Measurements from ENCODE around the gene TSN.

The TSN gene

DNA sequence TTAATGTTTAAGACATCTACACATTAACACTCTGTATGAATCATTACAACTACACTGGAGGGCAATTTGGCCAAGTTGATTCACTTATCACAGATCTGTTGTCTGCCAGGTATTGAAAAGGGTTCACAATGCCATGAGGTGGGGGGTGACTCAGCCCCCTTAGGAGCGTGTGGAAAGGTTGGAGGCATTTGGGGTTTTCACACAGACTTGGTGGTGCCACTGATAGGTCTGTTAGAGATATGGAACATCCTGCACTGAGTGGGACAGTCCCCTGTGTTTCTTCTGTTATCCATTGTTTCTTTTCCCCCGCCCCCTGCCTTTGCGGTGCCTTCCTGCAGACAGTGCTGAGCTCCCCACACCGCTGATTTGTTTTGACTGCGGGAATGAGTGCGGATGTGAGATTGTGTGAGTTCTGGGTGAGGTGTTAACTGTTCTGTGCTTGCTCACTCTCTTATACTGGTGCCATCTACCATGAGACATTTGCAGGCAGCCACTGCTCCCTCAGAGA is 9.3 kb upstream of the TSN start:
- DNase-seq (ENCODE audit: low read depth) = no peak

DNA sequence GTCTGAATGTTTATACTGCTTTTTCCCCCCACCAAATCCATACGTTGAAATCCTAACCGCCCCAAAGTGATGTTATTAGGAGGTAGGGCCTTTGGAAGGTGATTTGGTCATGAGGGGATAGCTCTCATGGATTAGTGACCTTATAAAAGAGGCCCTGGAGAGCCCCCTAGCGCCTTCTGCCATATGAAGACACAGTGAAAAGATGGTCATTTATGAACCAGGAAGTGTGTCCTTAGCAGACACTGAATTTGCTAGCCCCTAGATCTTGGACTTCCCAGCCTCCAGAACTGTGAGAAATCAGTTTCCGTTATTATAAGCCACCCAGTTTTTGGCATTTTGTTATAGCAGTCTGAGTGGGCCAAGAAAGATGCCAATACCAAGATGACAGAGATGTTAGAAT is 7.2 kb upstream of the TSN start:
- DNase-seq (ENCODE audit: low read depth) = no peak

GRCh38 chr2:121754851-121755236 is 607 bp upstream of the TSN start:
- no peak for DNase-seq (ENCODE audit: low read depth)

- no peak for DNase-seq (ENCODE audit: low read depth)
Observed at GRCh38 chr2:121764681-121765228, 9.3 kb downstream of the TSN start.

DNA sequence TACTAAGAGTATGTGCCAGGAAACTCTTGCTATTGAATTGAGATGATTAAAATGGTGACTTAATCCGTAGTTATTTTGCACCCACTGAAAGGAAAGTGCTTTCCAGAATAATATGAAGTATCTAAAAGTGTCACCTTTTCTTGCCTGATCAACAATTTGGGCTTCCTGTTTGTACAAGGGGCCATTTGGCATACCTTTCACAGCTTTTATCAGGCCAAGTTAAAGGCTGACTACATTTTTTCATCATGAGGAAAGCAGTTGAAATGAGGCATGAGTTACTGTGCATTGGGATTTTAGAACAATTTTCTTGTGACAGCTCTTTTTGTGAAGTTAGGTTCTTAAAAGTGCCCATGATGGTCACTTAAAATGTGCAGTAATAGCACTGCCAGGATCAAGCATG is 11.2 kb downstream of the TSN start:
- DNase-seq (ENCODE audit: low read depth) = no peak

DNA sequence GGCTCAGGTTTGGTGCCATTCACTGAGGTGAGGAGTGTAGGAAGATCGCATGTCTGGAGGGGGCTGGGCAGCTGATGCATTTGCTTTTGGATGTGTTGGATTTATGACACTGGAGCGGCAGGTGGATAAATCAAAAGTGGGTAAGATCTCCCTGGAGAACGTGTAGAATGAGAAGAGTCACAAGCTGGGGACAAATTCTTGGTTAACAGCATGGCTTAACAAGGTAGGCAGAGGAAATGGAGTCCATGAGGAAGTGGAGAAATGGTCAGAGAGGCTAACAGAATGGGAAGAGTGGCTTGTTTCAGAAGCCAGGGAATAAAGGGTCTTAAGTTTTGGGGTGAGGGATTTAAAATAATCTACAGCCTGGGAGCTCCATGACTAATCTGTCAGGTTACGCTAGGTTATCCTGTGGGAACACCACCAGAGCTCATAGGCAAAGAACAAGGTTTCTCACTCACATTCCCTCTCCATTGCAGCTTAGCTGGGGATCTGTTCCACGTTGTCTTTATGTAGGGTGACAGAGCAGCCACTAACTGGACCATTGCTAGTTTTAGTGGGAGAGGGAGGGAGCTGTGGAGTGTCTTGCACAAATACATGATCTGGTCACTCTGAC is 12.8 kb downstream of the TSN start:
- DNase-seq (ENCODE audit: low read depth) = no peak

GRCh38 chr2:121771976-121772742 is 16.7 kb downstream of the TSN start:
- DNase-seq (ENCODE audit: low read depth) = no peak

DNA sequence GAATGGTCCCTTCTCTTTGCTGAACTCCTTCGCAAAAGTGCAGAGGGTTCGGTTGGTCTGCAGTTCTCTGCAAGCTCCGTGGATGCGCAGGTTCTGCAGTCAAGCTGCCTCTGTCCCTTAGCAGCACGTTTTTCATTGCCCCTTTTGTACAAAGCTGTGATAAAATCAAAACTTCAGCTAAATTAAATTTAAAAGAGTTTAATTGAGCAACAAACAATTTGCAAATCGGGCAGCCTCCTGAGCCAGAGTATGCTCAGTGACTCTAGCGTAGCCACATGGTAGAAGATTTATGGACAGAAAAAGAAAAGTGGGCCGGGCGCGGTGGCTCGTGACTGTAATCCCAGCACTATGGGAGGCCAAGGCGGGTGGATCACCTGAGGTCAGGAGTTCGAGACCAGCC is 18.8 kb downstream of the TSN start:
- DNase-seq (ENCODE audit: low read depth) = no peak

- DNase-seq (ENCODE audit: low read depth) = no peak
Observed at GRCh38 chr2:121776361-121776760, 20.9 kb downstream of the TSN start.

DNA sequence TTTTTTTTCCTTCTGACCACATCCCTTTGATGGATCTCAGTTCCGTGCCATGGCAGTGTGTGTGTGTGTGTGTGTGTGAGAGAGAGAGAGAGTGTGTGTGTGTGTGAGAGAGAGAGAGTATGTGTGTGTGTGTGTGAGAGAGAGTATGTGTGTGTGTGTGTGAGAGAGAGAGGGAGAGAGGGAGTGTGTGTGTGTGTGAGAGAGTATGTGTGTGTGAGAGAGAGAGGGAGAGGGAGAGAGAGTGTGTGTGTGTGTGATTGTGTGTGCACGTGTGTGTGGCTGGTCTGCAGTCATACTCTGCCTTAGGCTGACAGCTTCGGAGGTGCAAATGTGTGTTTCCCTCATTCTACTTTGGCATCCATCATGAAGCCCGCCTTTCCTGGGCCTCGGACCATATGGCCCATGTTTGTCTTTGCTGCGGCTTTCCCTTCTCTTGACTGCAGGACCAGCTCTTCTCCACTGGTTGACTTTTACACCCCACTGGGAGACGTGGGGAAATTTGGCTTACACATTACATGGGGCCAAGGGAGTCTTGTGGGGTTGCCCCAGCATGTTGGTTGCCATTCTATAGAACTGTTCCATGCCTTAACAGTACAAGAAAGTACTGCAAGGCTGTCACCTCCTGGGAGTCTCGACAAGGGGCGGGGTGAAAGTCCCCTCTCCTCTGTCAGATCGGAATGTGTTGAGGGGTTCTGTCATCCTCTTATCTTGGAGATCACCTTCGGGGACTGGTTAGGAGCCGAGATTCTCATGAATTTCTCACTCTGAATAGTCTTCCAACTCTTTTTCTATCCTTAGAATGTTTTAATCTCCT is 21.6 kb downstream of the TSN start:
- DNase-seq (ENCODE audit: low read depth) = no peak

GRCh38 chr2:121777699-121778058 is 22.2 kb downstream of the TSN start:
- DNase-seq (ENCODE audit: low read depth) = no peak

DNA sequence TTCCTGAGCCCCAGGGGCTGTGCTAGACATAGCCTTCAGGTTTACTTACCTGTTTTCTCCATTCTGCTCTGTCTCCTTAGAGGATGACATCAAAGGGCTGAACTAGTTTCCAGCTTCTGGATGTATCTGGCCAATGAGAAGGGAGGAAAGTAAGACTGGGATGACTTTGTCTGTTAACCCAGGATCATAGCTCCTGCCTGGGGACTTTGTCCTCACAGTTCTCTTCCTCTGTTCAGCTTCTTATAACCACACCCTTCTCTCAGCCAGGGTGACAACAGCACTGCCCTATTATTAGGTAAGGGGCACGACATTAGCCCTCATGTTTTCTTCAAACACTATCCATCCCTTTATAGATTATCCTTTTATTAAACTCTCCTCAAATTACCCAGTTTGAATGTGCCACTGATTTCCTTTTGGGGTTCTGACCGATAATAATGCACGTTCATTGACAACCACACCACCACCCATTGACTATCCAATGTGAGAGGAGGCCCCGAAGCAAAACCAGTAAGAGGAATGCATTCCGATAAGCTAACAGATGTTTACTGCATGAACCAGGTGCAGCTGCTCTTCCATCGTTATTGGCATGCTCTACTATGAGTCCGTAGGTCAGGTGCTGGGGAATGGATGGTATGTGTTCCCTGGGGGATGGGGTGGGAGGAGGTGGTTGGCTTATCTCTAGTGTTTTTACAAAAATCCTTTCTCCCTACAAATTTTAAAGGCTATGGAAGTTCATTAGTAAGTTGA is 23.5 kb downstream of the TSN start:
- DNase-seq (ENCODE audit: low read depth) = no peak

DNA sequence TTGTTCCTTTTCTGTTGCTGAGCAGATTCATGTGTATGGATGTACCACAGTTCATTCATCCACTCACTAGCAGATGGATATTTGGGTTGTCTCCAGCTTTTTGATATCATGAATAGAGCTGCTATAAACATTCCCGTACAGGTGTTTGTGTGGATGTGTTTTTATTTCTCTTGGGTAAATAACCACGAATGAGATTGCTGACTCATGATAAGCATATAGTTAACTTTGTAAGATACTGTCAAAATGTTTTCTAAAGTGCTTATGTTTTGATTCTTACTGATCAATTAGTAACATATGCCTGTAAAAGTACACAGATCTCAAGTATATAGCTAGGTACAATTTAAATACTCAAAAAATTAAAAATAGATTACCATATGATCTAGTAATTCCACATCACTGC is 27.7 kb downstream of the TSN start:
- no peak for DNase-seq (ENCODE audit: low read depth)

GRCh38 chr2:121788685-121789084 is 33.2 kb downstream of the TSN start:
- DNase-seq (ENCODE audit: low read depth) = no peak

DNA sequence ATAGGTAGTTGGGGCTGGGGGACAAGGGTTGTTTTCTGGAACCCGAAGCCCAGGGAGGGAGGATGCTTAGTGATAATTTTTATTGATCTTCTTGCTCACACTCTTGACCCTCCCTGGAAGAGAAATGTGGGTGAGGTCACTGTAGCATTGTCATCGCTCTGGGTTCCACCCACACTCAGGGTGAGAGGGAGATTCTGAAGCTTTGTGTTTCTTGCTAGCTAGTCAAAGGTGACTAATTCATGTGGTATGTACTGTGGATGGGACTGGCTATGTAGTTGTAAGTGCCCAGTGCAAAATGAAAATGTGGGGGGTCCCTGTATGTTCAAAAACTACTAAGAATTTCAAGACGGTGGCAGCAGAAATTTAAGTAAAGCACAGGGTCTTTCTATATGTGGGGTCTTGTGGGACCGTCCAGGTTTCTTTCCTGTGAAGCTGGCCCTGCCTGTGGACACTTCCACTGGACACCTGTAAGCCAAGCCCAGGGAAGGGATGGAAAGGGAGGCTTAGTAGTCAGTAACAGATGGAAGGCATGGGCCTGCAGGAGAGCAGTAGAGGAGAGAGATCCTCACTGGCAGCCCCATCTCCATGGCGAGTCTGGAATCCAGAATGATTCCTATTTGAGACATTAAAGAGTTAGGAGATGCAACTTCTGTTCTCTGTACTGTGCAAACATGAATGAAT is 35.0 kb downstream of the TSN start:
- no peak for DNase-seq (ENCODE audit: low read depth)

DNA sequence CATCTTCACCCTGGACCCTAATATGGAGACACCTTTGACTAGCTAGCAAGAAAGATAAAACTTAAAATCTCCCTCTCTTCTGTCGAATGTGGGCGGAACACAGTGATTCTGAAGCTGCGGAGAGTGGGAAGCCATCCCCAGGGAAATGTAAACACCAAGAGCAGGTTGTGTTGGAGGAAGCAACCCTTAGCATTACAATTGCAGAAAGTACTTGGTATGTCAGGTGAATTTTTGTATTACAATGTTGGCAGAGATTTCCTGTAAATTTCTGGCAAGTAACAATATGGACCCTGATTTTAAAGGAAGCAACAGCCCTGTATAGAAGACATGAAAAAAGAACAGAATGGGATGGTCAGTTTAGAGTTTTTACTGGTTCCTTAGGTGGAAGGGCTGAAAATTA is 35.8 kb downstream of the TSN start:
- no peak for DNase-seq (ENCODE audit: low read depth)

DNA sequence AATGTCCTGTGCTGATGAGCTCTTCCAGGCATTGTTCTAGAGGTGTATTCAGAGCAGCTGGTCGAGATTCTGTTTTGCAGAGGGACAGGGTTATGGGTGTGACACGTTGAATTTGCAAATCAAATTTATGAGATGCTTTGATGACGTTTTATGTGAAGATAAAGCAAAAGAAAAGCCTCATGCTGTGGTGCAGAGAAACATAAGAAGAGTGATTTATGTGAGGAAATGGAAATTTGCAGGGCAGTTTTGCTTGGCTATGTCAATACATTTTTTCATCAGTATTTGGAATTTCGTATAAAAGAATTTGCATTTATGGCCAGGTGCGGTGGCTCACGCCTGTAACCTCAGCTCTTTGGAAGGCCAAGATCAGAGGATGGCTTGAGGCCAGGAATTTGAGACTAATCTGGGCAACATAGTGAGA is 36.4 kb downstream of the TSN start:
- DNase-seq (ENCODE audit: low read depth) = no peak

- DNase-seq (ENCODE audit: low read depth) = no peak
Observed at GRCh38 chr2:121793816-121794215, 38.4 kb downstream of the TSN start.

GRCh38 chr2:121794233-121794632 is 38.8 kb downstream of the TSN start:
- DNase-seq (ENCODE audit: low read depth) = no peak

GRCh38 chr2:121796239-121796638 is 40.8 kb downstream of the TSN start:
- no peak for DNase-seq (ENCODE audit: low read depth)

GRCh38 chr2:121798617-121799016 is 43.2 kb downstream of the TSN start:
- no peak for DNase-seq (ENCODE audit: low read depth)
